T follicular helper cell (primary cell): Measurements from ENCODE around the gene IL12B.
"Not testable (repeated sequence)": the region's sequence is repeated elsewhere in the genome, so short reads cannot be mapped to it uniquely, and the experiment has no call there.

Experiments used
- DNase-seq: peaks from one replicate; pipeline ENCODE4 v3.0.0-alpha.2; 2020; ENCODE audit warnings: low read depth

IL12B gene

GRCh38 chr5:159332800-159333544, 2.7 kb upstream of the IL12B start:
- no peak for DNase-seq

- DNase-seq, result peak; percentile 61
Observed at GRCh38 chr5:159331093-159331973, 1.0 kb upstream of the IL12B start.

GRCh38 chr5:159324986-159325385, 5.3 kb downstream of the IL12B start:
- no peak for DNase-seq

GRCh38 chr5:159324102-159324755, 6.1 kb downstream of the IL12B start:
- DNase-seq, result no peak

GRCh38 chr5:159322180-159322579, 8.1 kb downstream of the IL12B start:
- no peak for DNase-seq

GRCh38 chr5:159319832-159320231, 10.5 kb downstream of the IL12B start:
- DNase-seq, result no peak

GRCh38 chr5:159319363-159319762, 10.9 kb downstream of the IL12B start:
- DNase-seq, result no peak

- DNase-seq, result no peak
Observed at GRCh38 chr5:159318448-159318847, 11.8 kb downstream of the IL12B start.

- no peak for DNase-seq
Observed at GRCh38 chr5:159317849-159318248, 12.4 kb downstream of the IL12B start.

GRCh38 chr5:159316519-159317383, 13.5 kb downstream of the IL12B start:
- DNase-seq, result peak; percentile 19

GRCh38 chr5:159313197-159313596, 17.1 kb downstream of the IL12B start:
- DNase-seq, result no peak

- DNase-seq, result no peak
Observed at GRCh38 chr5:159311063-159311462, 19.2 kb downstream of the IL12B start.

- peak; percentile 1 for DNase-seq
Observed at GRCh38 chr5:159310511-159310910, 19.8 kb downstream of the IL12B start.

- DNase-seq, result no peak
Observed at GRCh38 chr5:159309689-159310433, 20.4 kb downstream of the IL12B start.

- no peak for DNase-seq
Observed at GRCh38 chr5:159304961-159305595, 25.2 kb downstream of the IL12B start.

- DNase-seq, result no peak
Observed at GRCh38 chr5:159303286-159303685, 27.0 kb downstream of the IL12B start.

GRCh38 chr5:159301929-159302860, 28.1 kb downstream of the IL12B start:
- DNase-seq, result not testable (repeated sequence)

GRCh38 chr5:159301466-159301865, 28.8 kb downstream of the IL12B start:
- no peak for DNase-seq

GRCh38 chr5:159297300-159297699, 33.0 kb downstream of the IL12B start:
- DNase-seq, result not testable (repeated sequence)
